ENCODE measurements around the gene ABHD14A.
"Not testable (repeated sequence)": the region's sequence is repeated elsewhere in the genome, so short reads cannot be mapped to it uniquely, and the experiment has no call there.

Gene ABHD14A

DNA sequence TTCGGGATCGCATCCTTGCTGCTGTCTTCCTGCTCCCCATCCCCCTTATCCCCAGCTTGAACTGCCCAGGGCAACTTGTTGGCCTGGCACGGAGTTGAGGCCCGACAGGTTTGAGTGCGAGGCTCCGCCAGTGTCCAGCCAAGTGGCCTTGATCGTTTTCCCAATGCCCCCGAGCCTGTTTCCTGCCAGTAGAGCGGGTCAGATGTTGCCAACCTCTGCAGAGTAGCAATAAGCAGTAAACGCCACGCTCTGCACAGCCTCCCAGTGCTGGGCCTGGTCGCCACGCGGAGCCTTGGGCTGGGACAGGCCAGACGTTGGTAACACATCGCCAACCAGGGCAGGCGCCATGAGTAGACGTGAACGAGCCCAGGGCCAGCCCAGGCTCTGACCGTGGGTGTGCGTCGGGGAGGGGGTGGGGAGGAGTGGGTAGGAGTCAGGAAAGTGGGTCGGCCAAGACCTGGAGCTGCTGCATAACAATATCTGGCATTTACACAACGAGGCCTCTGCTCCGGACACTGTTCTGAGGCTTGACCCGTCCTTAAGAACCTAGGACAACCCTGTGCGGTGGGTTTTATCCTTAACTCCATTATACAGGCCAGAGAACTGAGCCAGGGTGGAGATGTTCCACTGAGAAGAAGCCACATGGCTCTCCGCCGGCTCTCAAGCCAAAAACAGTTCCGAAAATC is 444 bp upstream of the ABHD14A start:
- no peak for DNase-seq

DNA sequence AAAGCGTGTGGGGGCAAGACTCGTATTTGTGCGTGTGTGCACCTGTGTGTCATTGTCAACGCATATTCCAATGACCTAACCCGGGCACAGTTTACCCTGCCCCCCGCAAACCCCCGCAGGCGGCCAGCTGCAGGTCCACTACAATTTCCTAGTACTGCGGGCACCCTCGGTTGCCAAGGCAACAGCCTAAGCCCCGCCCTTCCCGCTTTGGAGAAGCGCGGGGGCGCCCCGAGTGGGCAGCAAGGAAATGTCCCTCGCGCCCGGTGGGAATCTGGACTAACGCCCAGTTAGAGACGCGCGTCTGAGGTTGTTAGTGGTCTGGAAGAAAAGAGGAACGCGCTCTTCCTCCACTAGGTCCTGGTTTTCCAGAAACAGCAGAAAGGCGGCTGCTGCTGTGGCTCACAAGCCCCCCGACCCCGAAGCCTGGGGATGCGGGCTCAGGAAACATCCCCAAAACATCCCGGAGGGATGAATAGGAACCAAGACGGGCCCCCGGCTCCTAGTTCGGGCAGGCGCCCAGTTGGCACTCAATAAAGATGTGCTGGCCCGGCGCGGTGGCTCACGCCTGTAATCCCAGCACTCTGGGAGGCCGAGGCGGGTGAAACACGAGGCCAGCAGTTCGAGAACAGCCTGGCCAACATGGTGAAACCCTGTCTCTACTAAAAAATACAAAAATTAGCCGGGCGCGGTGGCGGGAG is 1.1 kb downstream of the ABHD14A start:
- DNase-seq, result peak; percentile 58 to 74

DNA sequence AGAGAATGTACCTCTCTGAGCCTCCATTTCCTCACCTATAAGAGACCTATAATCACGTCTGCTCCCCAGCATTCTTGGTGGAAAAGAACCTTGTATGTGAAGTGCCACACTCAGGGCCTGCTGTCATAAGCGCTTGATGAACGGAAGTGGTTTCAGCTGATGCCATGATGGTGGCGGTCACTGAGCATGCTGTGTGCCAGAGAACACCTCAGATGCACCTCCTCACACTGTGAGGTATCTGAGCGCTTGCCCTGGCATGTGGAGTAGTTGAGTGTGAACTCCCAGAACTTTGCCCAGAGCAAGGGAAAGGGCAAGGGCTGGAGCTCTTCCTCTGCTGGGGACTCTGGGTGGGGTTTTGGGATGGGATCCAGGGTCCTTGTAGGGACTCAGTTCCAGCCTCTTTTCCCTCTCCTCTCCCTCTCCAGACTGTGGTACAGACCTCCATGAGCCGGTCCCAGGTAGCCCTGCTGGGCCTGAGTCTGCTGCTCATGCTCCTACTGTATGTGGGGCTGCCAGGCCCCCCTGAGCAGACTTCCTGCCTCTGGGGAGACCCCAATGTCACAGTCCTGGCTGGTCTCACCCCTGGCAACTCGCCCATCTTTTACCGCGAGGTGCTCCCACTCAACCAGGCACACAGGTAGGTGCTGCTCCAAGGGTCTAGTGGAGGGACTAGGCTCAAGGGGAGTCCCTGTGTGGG is 2.7 kb downstream of the ABHD14A start:
- DNase-seq, result no peak

DNA sequence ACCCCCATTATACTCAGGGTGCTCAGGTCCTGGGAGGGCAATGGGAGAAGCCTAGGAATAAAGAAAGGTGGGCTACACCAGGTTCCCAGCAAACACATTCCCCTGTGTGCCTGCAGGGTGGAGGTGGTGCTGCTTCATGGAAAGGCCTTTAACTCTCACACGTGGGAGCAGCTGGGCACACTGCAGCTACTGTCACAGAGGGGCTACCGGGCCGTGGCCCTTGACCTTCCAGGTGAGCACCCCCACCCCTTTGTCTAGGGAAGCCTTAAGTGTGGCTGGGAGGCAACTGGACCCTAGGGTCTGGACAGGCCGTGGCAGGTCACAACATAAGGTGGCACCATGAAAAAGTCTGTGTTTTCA is 3.3 kb downstream of the ABHD14A start:
- DNase-seq, result no peak

DNA sequence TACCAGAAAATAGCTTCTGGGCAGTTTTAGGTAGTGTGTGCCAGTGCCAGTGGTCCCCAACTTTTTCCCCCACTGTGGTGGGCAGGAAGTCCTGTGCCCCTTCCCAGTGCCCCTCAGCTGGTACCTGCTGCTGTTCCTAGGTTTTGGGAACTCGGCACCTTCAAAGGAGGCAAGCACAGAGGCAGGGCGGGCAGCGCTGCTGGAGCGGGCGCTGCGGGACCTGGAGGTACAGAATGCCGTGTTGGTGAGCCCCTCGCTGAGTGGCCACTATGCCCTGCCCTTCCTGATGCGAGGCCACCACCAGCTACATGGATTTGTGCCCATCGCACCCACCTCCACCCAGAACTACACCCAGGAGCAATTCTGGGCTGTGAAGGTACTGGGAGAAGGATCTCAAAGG is 5.4 kb downstream of the ABHD14A start:
- DNase-seq, result no peak

DNA sequence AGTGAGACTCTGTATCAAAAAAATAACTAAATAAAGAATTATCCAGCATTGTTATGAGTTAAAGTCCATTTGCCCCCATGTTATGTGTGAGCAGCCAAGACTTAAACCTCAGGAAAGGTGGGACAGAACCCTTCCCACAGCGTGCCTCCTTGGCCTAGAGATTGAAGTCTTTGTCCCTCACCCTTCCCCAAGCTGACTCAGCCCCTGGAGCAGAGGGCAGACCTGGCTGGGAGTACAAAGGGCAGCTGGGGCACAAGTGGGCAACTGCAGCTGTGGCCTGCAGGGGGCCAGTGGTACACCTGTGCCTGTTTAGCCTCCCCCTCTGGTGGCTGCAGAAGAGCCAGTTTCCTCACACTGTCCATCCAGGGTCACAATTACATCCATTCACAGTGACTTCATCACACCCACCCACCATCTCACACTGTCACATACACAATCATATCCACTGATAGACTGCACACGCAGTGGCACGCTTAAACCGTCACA is 7.5 kb downstream of the ABHD14A start:
- DNase-seq, result peak; percentile 43 to 71

DNA sequence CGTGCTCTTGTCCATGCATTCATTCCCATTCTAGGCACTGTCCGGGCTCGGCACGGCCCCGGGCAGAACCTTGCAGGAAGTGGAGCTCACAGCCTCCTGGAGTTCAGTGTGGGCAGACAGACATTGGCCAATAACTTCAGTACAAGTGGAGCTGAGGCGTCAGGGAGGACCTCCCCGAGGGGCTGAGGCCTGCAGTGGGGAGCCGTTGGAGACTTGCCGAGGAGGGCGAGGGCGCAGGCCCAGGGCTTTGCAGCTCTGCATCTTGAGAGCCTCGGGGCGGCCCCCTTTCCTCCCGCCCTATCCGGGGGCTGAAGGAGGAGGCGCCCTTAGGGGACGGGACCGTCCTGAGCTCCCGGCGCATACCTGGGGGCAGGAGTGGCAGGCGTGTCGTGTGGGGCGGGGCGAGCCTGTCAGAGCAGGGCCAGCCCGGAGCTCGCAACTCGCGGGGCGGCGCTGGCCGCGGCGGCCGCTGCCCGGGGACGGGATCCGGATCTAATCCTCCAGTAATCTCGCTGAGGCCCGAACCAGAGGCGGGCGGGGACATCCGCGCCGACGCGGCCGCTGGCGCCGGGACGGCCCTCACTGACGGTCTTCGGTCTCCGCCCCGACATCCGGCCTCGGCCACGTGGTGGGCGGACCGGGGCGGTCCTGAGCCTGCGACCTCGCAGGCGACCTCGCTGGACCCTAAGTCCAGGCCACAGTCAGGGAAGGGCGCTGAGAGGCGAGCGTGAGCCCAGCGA is 8.1 kb downstream of the ABHD14A start, which contains the start of gene ACY1:
TSS of gene ACY1 (plus strand) at position 698 of the 740 bp plus-strand sequence. CDS start 530 bp downstream, outside the sequence.
- DNase-seq, result peak; percentile 58 to 74

DNA sequence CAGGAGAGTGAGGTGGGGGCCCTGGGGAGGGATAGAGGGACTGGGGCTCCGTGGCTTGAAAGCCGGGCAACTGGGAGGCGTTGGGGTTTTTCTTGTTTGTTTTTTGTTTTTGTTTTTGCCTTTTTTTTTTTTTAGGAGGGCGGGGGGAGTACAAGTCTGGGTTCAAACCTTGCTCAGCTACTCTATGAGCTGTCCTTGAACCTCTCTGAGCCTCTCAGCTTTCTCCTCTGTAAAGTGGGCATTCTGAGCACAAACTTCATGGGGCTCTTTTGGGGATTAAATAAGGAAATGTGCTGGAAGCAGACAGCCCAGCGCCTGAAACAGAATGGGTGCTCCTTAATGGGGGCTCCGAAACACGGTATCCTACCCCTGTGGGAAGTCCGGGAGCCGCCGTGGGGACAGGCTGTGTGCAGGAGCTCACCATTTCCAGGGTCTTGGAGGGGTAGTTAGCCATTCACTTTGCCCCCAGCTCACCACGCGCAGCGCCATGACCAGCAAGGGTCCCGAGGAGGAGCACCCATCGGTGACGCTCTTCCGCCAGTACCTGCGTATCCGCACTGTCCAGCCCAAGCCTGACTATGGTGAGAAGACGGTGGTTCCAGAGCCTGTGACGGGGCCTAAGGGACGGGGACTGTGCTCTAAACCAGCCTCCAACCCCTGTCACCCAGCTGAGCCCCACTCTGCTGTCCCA is 8.9 kb downstream of the ABHD14A start:
- DNase-seq, result no peak

DNA sequence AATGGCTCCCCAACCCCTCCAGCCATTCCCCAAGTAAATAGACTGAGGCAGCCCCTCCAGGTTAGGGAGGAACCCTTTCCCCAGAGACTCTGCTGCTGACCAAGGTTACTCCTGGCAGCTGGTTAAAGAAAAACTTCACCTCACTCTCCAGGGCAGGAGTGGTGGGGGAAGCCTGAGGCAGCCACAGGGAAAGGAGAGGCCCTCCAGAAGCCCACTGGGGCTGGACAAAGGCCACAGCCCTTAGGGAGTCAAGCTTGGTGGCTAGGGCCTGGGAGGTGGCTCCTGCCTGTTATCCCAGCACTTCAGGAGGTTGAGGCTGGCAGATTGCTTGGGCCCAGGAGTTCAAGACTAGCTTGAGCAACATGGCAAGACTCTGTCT is 9.4 kb downstream of the ABHD14A start:
- no peak for DNase-seq

DNA sequence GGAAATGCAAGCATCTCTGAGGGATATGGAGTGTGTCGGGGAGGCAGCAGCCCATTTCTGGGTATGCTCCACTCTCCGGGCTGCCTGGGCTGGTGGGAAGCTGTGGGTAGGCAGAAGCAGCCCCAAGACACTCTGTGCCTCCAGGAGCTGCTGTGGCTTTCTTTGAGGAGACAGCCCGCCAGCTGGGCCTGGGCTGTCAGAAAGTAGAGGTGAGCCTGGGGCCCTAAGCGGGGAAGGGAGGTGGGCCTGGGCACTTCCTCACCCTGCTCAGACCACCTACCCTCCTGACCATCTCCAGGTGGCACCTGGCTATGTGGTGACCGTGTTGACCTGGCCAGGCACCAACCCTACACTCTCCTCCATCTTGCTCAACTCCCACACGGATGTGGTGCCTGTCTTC is 10.2 kb downstream of the ABHD14A start:
- no peak for DNase-seq

DNA sequence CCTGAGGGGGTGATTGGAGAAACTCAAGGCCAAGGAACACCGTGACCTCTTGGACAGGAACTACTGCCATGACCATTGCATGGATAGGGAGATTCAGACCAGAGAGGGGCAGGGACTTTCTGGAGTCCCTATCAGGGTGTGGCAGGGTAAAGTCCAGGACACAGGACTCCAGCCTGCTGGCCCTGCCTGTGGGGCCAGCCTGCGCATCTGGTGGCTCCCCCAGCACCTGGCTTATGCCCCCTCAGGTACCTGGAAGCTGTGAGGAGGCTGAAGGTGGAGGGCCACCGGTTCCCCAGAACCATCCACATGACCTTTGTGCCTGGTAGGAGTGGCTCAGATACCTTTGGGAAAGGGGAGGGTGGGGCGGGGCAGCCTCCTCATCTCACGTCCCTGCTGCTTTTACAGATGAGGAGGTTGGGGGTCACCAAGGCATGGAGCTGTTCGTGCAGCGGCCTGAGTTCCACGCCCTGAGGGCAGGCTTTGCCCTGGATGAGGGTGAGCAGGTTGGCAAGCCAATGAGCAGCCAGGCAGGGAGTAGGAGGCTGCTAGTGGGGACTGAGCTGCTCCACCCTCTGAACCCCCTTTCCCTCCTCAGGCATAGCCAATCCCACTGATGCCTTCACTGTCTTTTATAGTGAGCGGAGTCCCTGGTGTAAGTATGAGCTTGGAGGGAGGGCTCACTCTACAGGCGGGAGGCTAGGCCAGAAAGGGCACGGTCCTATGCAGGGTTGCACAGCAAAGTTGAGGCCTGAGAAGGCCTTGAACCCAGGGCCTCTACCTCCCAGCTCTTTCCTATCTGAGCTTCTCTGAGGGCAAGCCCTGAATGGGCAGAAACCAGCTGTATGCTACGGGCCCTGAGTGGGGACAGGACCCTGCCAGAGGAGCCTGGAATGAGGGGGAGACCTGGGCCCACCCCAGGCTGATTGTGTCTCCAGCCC is 11.4 kb downstream of the ABHD14A start:
- no peak for DNase-seq

DNA sequence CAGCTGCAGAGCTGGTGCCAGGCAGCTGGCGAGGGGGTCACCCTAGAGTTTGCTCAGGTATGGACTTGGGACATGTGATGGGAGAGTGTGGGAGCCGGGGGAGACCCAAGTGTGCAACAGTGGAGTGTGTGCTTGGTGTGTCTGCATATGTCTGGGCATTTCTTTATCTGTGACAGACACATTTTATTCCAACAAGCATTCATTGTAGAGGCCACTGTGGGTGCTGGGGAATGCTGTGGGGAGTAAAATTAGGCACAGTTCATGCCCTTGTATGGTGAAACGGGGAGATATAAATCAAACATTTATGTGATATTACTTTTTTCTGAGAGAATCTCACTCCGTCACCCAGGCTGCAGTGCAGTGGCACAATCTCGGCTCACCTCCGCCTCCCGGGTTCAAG is 12.7 kb downstream of the ABHD14A start:
- DNase-seq, result no peak

DNA sequence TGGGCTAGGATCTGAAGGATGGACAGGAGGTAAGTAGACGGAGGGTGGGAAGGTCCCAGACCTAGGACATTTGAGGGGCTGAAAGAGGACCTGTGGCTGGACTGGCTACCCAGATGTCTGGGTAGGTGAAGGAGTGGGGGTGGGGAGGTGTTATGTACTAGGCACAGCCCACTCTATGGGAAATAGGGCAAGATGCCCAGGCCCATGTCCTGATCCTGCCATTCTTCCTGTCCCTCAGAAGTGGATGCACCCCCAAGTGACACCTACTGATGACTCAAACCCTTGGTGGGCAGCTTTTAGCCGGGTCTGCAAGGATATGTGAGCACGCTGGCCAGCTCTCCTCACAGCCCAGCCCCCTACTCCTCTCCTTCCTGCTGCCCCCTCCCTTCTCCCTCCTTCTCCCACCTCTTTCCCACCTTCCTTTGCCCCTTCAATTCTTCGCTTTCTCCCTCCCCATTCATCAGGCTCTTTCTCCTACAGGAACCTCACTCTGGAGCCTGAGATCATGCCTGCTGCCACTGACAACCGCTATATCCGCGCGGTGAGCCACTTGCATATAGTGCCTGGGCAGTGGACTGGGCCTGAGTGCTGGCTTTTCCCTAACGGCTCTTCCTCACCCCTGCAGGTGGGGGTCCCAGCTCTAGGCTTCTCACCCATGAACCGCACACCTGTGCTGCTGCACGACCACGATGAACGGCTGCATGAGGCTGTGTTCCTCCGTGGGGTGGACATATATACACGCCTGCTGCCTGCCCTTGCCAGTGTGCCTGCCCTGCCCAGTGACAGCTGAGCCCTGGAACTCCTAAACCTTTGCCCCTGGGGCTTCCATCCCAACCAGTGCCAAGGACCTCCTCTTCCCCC is 13.7 kb downstream of the ABHD14A start:
- DNase-seq, result no peak

DNA sequence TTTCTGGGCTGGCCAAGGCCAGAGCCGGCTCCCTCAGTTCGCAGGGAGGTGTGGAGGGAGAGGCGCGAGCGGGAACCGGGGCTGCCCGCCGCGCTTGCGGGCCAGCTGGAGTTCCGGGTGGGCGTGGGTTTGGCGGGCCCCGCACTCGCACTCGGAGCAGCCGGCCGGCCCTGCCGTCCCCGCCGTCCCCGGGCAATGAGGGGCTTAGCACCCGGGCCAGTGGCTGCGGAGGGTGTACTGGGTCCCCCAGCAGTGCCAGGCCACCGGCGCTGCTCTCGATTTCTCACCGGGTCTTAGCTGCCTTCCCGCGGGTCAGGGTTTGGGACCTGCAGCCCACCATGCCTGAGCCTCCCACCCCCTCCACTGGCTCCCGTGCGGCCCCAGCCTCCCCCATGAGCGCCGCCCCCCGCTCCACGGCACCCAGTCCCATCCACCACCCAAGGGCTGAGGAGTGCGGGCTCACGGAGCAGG is 15.7 kb downstream of the ABHD14A start:
- DNase-seq, result not testable (repeated sequence)

DNA sequence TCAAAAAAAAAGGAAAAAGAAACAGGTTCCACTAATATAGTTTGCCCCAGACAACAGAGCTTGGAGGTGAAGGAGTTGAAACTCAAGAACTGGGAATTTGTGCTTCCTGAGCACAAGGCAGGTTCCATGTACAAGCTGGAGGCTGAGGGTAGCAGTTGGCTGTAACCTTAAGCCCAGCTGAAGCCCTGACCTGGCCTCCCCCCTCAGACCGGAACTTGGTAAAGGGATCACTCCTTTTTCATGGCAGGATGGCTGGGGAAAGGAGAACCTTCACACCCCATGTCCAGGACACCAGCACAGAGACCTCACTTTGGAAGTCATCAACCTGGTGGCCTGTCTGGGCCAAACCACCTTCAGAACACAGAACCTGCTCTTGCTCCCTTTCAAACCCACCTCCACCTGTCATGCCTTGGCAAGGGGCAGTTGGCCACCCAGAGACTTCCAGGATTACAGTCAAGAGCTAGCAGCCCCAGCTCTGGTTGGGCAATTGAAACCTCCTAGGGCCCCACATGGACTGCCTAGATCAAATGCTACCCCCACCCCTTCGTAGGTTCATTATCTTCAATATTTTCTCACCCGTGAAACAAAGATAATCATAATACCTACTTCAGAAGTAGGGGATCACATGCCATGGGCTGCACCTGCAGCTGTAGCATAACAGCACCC is 17.3 kb downstream of the ABHD14A start:
- DNase-seq, result no peak

DNA sequence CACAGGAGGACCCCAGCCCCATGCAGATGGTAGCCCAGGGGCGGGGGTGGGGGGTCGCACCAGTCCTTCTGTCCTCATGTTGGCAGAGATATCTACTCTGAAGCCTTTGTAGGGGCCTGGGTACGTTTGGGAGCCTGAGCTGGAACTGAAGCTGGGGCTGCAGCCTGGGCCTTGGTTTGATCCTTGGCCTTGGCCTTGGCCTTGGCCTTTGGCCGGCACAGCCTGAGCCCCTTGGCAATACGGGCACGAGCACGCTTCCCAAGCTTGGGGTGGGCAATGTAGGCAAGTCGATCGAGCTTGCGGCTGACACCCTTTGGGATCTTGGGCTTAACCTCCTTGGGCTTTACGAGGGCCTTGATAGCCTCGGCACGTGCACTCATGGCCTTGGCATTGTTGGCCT is 18.8 kb downstream of the ABHD14A start:
- not testable (repeated sequence) for DNase-seq

DNA sequence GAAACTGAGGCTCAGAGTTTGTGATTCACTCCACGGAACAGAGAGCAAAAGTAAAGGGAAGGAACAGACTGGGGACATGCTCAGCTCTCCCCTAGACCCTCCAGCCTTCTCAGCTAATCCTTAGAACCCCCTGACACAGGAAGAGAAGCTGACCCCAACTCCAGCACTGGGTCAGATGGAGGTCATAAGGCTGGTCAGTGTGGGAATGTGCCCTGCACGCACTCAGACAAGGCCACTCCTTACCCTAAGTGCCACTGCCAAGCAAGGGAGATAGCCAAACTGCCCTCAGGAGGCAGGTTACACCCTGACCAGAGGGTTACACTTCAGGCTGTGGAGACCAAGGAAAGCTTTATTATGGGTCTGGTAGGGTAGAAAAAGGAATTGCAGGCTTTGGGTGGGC is 19.7 kb downstream of the ABHD14A start:
- DNase-seq, result no peak

DNA sequence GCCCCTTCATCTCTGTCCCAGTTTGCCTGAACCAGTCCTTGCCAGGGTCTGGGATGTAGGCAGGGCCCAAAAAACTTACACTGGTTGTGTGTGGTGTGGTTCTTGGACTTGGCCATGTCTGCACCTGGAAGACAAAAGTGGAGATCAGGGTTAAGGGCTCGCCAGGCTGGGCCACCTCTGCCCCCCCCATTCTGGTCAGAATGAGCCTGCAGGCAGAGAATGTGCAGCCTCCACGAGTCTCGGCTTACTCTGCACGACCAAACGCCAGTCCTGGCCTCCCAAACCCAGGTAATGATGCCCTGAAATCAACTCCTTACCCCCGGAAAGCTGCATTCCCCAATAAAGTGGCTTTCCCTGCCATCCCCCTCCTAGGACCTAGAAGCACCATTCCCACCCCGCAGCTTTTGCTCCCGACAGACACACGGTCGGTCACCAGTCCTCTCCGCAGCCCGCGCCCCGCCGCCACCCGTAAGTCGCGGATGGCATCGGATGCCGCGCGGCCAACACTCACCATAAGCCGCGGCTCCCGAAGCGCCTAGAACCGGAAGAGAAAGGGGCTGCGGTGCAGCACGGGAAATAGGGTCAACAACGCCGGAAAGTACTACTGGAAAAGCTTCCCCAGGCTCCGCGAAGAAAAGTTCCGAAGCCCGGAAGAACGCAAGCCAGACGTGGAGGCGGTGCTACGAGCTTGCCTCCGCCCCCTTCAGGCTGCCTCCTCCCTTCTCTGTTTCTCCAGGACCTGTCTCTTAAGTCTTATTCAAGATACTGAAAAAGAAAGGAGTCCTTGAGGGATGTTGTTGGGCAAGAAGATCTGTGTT is 20.7 kb downstream of the ABHD14A start, which contains the start of gene RPL29:
TSS of gene RPL29 (minus strand) at position 550 of the 818 bp plus-strand sequence. CDS start at position 116, 434 bp downstream.
- DNase-seq, result peak; percentile 81 to 94

DNA sequence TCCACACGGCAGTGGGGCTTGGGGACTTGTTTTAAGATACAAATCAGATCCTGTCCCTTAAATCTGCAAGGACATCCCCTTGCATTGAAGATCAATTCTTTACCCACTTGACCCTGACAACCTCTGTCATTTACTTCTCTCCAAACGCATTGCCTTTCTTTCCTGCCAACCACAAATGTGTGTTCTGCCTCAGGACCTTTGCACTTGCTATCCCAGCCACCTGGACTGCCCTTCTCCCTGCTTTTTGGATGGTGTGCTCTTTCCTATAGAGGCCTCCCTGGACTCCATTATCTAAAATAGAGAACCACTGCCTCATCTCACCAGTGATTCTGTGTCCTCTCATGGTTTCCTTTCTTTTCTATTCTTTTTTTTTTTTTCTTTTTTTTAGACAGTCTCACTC is 22.3 kb downstream of the ABHD14A start:
- no peak for DNase-seq
